COR-L47 (cell line): ENCODE results near the gene DGKH.

Source experiments
- DNase-seq: peaks from one replicate; lab custom pipeline; 2025; lab: John Stamatoyannopoulos, UW

Gene DGKH

DNA sequence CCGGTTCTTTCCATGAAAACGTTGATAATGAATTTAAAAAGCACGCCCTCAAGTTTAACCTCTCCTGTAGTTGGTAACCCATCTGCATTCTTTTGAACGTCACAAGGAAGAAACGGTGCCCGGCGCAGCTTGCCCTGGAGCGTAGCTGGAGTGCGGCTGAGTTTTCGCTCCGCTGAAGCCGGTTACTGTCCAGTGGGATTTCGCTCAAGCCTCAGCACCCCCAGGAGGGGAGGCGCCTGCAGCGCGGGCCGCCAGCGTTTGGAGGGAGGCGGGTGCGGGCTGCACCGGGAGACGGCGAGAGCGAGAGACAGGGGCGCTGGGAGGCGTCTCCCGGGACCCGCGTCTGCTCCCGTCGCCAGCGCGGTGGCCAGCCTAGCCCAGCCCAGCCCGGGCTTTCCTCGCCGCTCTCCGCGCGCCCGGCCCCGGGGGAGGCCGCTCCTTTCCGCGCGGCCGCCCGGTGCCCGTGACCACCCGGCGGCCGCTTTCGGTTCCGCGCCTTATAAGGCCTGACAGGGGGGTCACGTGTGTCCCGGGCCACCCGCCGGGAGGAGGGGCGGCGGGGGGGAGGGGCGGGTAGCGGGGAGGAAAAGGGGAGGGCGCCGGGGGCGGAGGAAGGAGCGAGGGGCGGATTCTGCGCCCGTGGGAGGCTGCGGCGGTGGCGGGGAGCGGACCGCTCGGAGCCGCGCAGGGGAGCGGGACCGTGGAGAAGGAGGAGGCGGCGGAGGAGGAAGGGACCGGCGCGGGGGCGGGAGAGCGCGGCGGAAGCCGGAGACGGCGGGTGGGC is 8.3 kb upstream of the DGKH start:
- DNase-seq = peak; percentile 90

DNA sequence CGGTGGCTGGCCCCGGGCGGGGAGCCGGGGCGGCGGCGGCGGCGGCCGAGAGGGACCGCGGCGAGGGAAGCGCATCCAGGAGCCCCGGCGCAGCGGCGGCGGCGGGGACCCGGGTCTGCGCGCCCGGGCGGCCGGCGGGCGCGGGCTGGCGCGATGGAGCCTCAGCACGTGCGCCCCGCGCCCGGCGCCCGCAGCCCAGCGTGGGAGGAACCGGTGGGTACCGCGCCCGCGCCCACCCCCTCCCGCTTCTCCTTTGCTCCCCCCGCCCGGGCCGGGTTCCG is 7.8 kb upstream of the DGKH start:
- no peak for DNase-seq

GRCh38 chr13:42041011-42041683 is 7.3 kb upstream of the DGKH start:
- DNase-seq = peak; percentile 62

GRCh38 chr13:42041684-42042035 is 6.8 kb upstream of the DGKH start:
- peak; percentile 24 for DNase-seq

GRCh38 chr13:42043676-42044075 is 4.8 kb upstream of the DGKH start:
- no peak for DNase-seq

GRCh38 chr13:42046448-42046847 is 2.0 kb upstream of the DGKH start:
- DNase-seq = no peak

DNA sequence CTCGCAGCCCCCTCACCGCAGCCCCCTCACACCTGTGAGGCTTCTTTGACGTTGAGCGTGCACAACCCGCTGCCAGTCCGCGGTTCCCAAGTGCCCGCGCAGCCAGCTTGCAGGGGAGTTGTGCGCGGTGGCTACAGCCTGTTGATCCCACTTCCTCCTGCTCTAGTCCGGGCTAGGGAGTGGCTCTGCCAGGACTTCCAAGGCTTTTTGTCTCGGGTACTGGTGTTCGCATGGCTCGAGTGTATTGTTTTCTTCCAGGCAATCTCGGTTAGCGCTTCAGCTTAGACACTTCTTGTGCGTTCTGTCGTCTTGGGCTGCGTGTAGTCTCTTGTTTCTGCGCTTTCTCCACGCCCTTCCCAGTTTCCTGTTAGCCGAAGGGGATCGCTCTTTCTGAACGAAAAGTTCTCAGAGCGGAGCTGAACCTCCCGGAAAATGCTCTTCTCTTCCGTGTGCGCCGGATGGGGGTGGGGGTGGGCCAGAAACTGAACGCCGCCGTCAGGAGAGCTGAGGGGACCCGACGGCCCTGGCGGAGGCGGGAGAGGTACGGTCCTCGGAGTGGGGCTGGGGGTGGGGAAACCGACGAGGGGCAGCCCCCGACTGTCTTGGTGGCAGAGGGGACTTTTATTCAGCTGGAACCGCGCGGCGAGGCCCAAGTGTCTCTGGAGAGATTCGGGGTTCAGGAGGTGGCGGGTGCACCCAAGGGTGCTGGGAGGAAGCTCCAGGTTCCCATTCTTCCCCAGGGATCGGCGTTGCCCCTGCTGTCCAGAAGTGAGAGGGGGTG is 697 bp upstream of the DGKH start:
- DNase-seq = peak; percentile 69

- DNase-seq = peak; percentile 85
Measured at GRCh38 chr13:42048684-42049453, 421 bp downstream of the DGKH start.

DNA sequence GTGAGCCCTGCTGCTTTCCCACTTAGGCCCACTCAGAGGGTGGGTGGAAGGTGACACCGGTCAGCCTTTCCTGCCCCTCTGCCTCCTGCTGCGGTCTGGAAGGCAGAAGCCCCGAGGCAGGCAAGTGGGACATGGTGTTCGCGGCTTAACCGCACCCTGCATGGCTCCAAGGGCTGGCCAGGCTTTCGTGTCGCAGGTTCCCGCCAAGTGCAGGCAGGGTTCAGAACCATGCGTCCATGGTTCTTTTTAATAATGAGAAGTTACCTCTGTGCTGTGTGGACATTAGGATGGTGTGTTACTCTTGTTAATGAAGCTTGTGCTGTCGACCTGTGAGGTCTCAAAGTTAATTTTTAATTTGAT is 986 bp downstream of the DGKH start:
- DNase-seq = no peak

GRCh38 chr13:42054798-42055499 is 6.5 kb downstream of the DGKH start:
- no peak for DNase-seq

DNA sequence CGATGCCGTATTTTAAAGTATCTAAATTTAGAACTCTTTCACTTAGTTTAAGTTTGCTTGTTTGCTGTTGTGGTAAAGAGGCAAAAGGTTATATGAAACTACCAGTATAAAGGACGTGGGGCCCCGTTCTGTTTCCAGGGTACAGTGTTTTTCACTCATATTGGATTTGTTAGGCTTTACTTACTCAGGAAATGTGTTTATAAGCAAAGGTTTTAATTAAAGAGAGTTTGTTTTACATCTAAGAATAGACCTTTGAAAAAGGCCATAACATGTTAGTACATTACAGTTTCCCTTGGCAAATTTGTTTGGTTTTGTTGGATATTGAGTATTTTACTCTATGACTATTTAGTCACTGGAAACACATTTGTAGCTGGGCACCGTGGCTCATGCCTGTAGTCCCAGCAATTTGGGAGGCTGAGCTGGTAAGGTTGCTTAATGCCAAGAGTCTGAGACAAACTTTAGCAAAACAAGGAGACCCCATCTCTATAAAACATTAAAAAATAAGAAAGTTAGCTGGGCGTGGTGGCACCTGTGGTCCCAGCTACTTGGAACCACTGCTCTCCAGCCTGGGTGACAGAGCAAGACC is 7.1 kb downstream of the DGKH start:
- no peak for DNase-seq

DNA sequence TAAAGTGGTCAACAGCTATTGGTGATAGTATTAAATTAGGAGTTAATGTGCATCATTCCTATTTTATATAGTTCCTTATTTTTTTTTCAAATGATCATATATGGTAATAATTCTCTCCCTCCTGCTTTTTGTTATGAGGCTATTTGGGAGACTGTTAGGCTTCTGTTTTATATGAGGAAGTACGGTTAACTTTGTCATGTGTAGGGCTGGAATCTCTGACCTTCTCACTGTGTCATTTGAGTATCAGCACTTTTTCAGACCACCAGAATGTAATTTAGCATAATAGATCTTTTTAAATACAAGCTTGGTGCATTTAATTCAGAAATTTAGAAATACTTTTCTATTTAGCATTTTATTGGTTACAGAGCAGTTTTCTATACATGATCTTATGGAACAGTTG is 7.7 kb downstream of the DGKH start:
- no peak for DNase-seq

- no peak for DNase-seq
Measured at GRCh38 chr13:42056583-42056982, 8.1 kb downstream of the DGKH start.

DNA sequence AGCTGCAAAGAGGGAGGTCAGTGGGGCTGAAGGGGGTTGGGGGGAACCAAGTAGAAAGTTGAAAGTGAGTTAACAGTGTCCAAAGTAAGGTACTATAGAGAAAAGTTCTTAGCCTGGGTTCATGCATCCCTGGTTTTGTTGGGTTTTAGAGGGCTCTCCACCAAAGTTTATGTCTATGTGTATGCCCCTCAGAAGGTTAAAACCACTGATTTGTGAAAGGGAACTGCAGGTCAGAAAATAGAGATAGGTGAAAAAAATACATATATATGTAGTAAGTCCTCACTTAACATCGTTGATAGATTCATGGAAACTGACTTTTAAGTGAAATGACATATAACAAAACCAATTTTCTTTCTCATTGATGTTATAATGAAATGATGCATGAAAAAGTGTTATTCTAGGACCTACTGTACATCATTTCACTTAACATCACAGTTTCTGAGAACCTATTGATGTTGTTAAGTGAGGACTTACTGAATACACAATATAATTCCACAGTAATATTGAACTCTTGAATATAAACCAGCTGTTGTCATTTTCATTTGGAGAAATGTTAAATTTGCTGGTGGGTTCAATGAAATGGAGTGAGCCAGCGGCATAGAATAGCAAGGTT is 9.6 kb downstream of the DGKH start:
- no peak for DNase-seq

- no peak for DNase-seq
Measured at GRCh38 chr13:42061943-42062342, 13.5 kb downstream of the DGKH start.

- no peak for DNase-seq
Measured at GRCh38 chr13:42063105-42063504, 14.7 kb downstream of the DGKH start.

GRCh38 chr13:42064259-42064658 is 15.8 kb downstream of the DGKH start:
- DNase-seq = no peak

- no peak for DNase-seq
Measured at GRCh38 chr13:42064966-42065365, 16.5 kb downstream of the DGKH start.

- DNase-seq = no peak
Measured at GRCh38 chr13:42065414-42065813, 17.0 kb downstream of the DGKH start.

GRCh38 chr13:42066542-42066941 is 18.1 kb downstream of the DGKH start:
- DNase-seq = no peak

GRCh38 chr13:42068886-42069285 is 20.4 kb downstream of the DGKH start:
- DNase-seq = no peak
